Activated naive CD8-positive, alpha-beta T cell treated with anti-CD3 and anti-CD28 coated beads, Interleukin-2, amount 50 U/mL, for 24 hours (primary cell): Measurements from ENCODE around the gene CNKSR3.
"Not testable (repeated sequence)": the region's sequence is repeated elsewhere in the genome, so short reads cannot be mapped to it uniquely, and the experiment has no call there.

Source experiments
- ATAC-seq: fragments of 150-1000 bp; cut with Tn5 transposase; one replicate; pipeline ENCODE4 v1.10.0; 2021
- DNase-seq: peaks from one replicate; pipeline ENCODE4 v3.0.0; 2021
- H3K27ac Mint-ChIP-seq: one replicate; pipeline ENCODE4 v1.8.0; 2021; ENCODE audit warnings: mild to moderate bottlenecking, mixed read lengths
- H3K27me3 Mint-ChIP-seq: one replicate; pipeline ENCODE4 v1.8.0; 2021; ENCODE audit warnings: mixed read lengths
- H3K36me3 Mint-ChIP-seq: one replicate; pipeline ENCODE4 v1.8.0; 2021; ENCODE audit warnings: low read depth, mixed read lengths
- H3K4me1 Mint-ChIP-seq: one replicate; pipeline ENCODE4 v1.8.0; 2021; ENCODE audit warnings: mixed read lengths
- H3K4me3 Mint-ChIP-seq: one replicate; pipeline ENCODE4 v1.8.0; 2021; ENCODE audit warnings: mild to moderate bottlenecking, moderate library complexity, mixed read lengths
- H3K9me3 Mint-ChIP-seq: one replicate; pipeline ENCODE4 v1.8.0; 2021; ENCODE audit warnings: mixed read lengths

Gene CNKSR3

GRCh38 chr6:154510144-154510905, at the start of gene CNKSR3:
CNKSR3 (minus strand) TSS chr6:154510685; CDS start chr6:154510114, 571 bp downstream.
- ATAC-seq (peak; percentile 76), DNase-seq (peak; percentile 44)
- Mint-ChIP-seq H3K9me3 (no peaks in the 10 kb centered on the region), H3K36me3 (no peaks in the 10 kb centered on the region), H3K4me1 (peaks cover 10% of the 10 kb centered on the region), H3K27me3 (peaks cover 55% of the 10 kb centered on the region), H3K27ac (no peak within 1 kb of the TSS), H3K4me3 (peak within 1 kb of the TSS; percentile 76)

- Mint-ChIP-seq H3K27ac (no peak overlapping the region), H3K4me1 (no peaks in the 10 kb centered on the region), H3K36me3 (no peaks in the 10 kb centered on the region), H3K27me3 (peaks cover 9% of the 10 kb centered on the region), H3K4me3 (no peak overlapping the region), H3K9me3 (no peaks in the 10 kb centered on the region)
- DNase-seq (no peak), ATAC-seq (no peak)
These were observed 48.5 kb upstream of the CNKSR3 start for GRCh38 chr6:154558984-154559383.

- no peak for ATAC-seq
These were observed 48.0 kb upstream of the CNKSR3 start for GRCh38 chr6:154558513-154558912.

GRCh38 chr6:154555073-154555677, 44.7 kb upstream of the CNKSR3 start:
- H3K27ac Mint-ChIP-seq, result no peak overlapping the region
- H3K36me3 Mint-ChIP-seq, result no peaks in the 10 kb centered on the region
- H3K27me3 Mint-ChIP-seq, result peaks cover 3% of the 10 kb centered on the region
- ATAC-seq (no peak), DNase-seq (no peak)
- no peaks in the 10 kb centered on the region for H3K4me1 Mint-ChIP-seq
- H3K9me3 Mint-ChIP-seq, result no peaks in the 10 kb centered on the region
- H3K4me3 Mint-ChIP-seq, result no peak overlapping the region

More at GRCh38 chr6:154558513-154558912, 48.0 kb upstream of the CNKSR3 start:
- DNase-seq, result no peak
- no peak overlapping the region for H3K4me3 Mint-ChIP-seq
- no peaks in the 10 kb centered on the region for H3K9me3 Mint-ChIP-seq
- no peak overlapping the region for H3K27ac Mint-ChIP-seq
- peaks cover 9% of the 10 kb centered on the region for H3K27me3 Mint-ChIP-seq
- H3K4me1 Mint-ChIP-seq, result no peaks in the 10 kb centered on the region
- no peaks in the 10 kb centered on the region for H3K36me3 Mint-ChIP-seq

- ATAC-seq, result no peak
- Mint-ChIP-seq H3K27me3 (no peaks in the 10 kb centered on the region), H3K9me3 (no peaks in the 10 kb centered on the region), H3K27ac (no peak overlapping the region), H3K36me3 (no peaks in the 10 kb centered on the region), H3K4me1 (no peaks in the 10 kb centered on the region), H3K4me3 (no peak overlapping the region)
- DNase-seq, result no peak
These were observed 44.0 kb upstream of the CNKSR3 start for GRCh38 chr6:154554491-154554890.

GRCh38 chr6:154550779-154551178, 40.3 kb upstream of the CNKSR3 start:
- no peak overlapping the region for H3K4me3 Mint-ChIP-seq
- no peaks in the 10 kb centered on the region for H3K4me1 Mint-ChIP-seq
- H3K27me3 Mint-ChIP-seq, result no peaks in the 10 kb centered on the region
- no peak for DNase-seq
- no peaks in the 10 kb centered on the region for H3K36me3 Mint-ChIP-seq
- H3K9me3 Mint-ChIP-seq, result no peaks in the 10 kb centered on the region
- no peak for ATAC-seq
- H3K27ac Mint-ChIP-seq, result no peak overlapping the region

- H3K36me3 Mint-ChIP-seq, result no peaks in the 10 kb centered on the region
These were observed 38.7 kb upstream of the CNKSR3 start for GRCh38 chr6:154549179-154549578.

GRCh38 chr6:154548130-154548830, 37.8 kb upstream of the CNKSR3 start:
- Mint-ChIP-seq H3K9me3 (no peaks in the 10 kb centered on the region), H3K4me3 (no peak overlapping the region), H3K27ac (no peak overlapping the region), H3K27me3 (no peaks in the 10 kb centered on the region), H3K36me3 (no peaks in the 10 kb centered on the region), H3K4me1 (no peaks in the 10 kb centered on the region)
- ATAC-seq (no peak), DNase-seq (no peak)

More at GRCh38 chr6:154549179-154549578, 38.7 kb upstream of the CNKSR3 start:
- no peak for ATAC-seq
- DNase-seq, result no peak
- Mint-ChIP-seq H3K27ac (no peak overlapping the region), H3K27me3 (no peaks in the 10 kb centered on the region), H3K4me1 (no peaks in the 10 kb centered on the region), H3K9me3 (no peaks in the 10 kb centered on the region), H3K4me3 (no peak overlapping the region)

- Mint-ChIP-seq H3K4me3 (no peak overlapping the region), H3K4me1 (no peaks in the 10 kb centered on the region), H3K27me3 (no peaks in the 10 kb centered on the region)
These were observed 33.1 kb upstream of the CNKSR3 start for GRCh38 chr6:154543628-154544027.

GRCh38 chr6:154542747-154543146, 32.3 kb upstream of the CNKSR3 start:
- H3K27me3 Mint-ChIP-seq, result no peaks in the 10 kb centered on the region
- DNase-seq, result no peak
- no peaks in the 10 kb centered on the region for H3K4me1 Mint-ChIP-seq
- no peak for ATAC-seq
- H3K27ac Mint-ChIP-seq, result no peak overlapping the region
- no peaks in the 10 kb centered on the region for H3K9me3 Mint-ChIP-seq
- no peaks in the 10 kb centered on the region for H3K36me3 Mint-ChIP-seq
- no peak overlapping the region for H3K4me3 Mint-ChIP-seq

More at GRCh38 chr6:154543628-154544027, 33.1 kb upstream of the CNKSR3 start:
- ATAC-seq (no peak), DNase-seq (no peak)
- Mint-ChIP-seq H3K36me3 (no peaks in the 10 kb centered on the region), H3K27ac (no peak overlapping the region), H3K9me3 (no peaks in the 10 kb centered on the region)

GRCh38 chr6:154541837-154542236, 31.4 kb upstream of the CNKSR3 start:
- not testable (repeated sequence) for H3K27ac Mint-ChIP-seq, H3K27me3 Mint-ChIP-seq, ATAC-seq, H3K4me1 Mint-ChIP-seq, H3K4me3 Mint-ChIP-seq, H3K9me3 Mint-ChIP-seq, DNase-seq, H3K36me3 Mint-ChIP-seq

- DNase-seq (no peak), ATAC-seq (no peak)
- no peaks in the 10 kb centered on the region for H3K27me3 Mint-ChIP-seq
- H3K4me1 Mint-ChIP-seq, result no peaks in the 10 kb centered on the region
- no peaks in the 10 kb centered on the region for H3K36me3 Mint-ChIP-seq
- no peak overlapping the region for H3K27ac Mint-ChIP-seq
- no peaks in the 10 kb centered on the region for H3K9me3 Mint-ChIP-seq
- no peak overlapping the region for H3K4me3 Mint-ChIP-seq
These were observed 29.2 kb upstream of the CNKSR3 start for GRCh38 chr6:154539593-154540269.

GRCh38 chr6:154538640-154539191, 28.2 kb upstream of the CNKSR3 start:
- Mint-ChIP-seq H3K36me3 (no peaks in the 10 kb centered on the region), H3K27me3 (no peaks in the 10 kb centered on the region), H3K27ac (no peak overlapping the region), H3K9me3 (no peaks in the 10 kb centered on the region), H3K4me1 (no peaks in the 10 kb centered on the region), H3K4me3 (no peak overlapping the region)
- DNase-seq, result no peak
- no peak for ATAC-seq
